Endothelial cell of umbilical vein (primary cell): ENCODE measurements around the gene PLD2. TPM values are rescaled to one million over a fixed set of nuclear protein-coding genes. Genes with fewer than 3 reads are reported as not detected.

Source experiments
- BruUV-seq: library from RNA; stranded (reverse); fragments of 400-500 nt; replicated peaks from 2 replicates; lab custom pipeline; 2021; lab: Mats Ljungman, UMichigan
- CTCF ChIA-PET: fragments of 300-600, 350-600 bp; sonication (Branson Sonifier 250); formaldehyde crosslinking; loops from one replicate; lab custom pipeline; 2021; ENCODE audit warnings: antibody characterized with exemption, inconsistent platforms; lab: Charles Lee
- POLR2A ChIA-PET: fragments of 300-600, 350-600 bp; sonication (Branson Sonifier 250); formaldehyde crosslinking; loops from one replicate; lab custom pipeline; 2021; ENCODE audit warnings: antibody characterized with exemption, inconsistent platforms; lab: Charles Lee
- DNase-seq: peaks from one replicate; pipeline ENCODE4 v3.0.0-alpha.2; 2011; ENCODE audit warnings: low read depth, low spot score
- FAIRE-seq: peaks from 2 replicates; lab custom pipeline; 2011; peaks lifted over from hg19 to GRCh38; lab: Jason Lieb, UNC
- H2AFZ ChIP-seq: 2 replicates; pipeline ENCODE4 v1.6.0; 2012; ENCODE audit warnings: low read depth, low read length, control low read depth, inconsistent platforms
- H3K27ac ChIP-seq: 2 replicates; pipeline ENCODE4 v1.5.1; 2011; ENCODE audit warnings: low read depth, mild to moderate bottlenecking, control low read depth, low read length, moderate library complexity; ENCODE audit not compliant: insufficient read depth
- H3K27me3 ChIP-seq, 2 experiments: 2 replicates each; pipeline versions ENCODE4 v1.6.0 to v1.6.1; 2011; ENCODE audit warnings: low read length in 2 of 2, mixed read lengths in 1 of 2; ENCODE audit not compliant: control insufficient read depth in 2 of 2, insufficient read depth in 2 of 2
- H3K36me3 ChIP-seq, 2 experiments: 2 replicates in 1 of 2; 3 replicates in 1 of 2; pipeline ENCODE4 v1.5.1; 2011; ENCODE audit warnings: low read length in 2 of 2, mild to moderate bottlenecking in 1 of 2, moderate library complexity in 1 of 2; ENCODE audit not compliant: control insufficient read depth in 2 of 2, insufficient read depth in 2 of 2; ENCODE audit errors: extremely low read depth in 1 of 2
- H3K4me1 ChIP-seq: 3 replicates; pipeline ENCODE4 v1.5.1; 2011; ENCODE audit warnings: mild to moderate bottlenecking, low read length; ENCODE audit not compliant: control insufficient read depth, insufficient read depth; ENCODE audit errors: extremely low read depth
- H3K4me2 ChIP-seq: 2 replicates; pipeline ENCODE4 v1.6.1; 2011; ENCODE audit warnings: low read length, control low read depth, mixed read lengths; ENCODE audit not compliant: insufficient read depth
- H3K4me3 ChIP-seq, 3 experiments: fragments of 200-600 bp in 1 of 3; sonication (generic), shearing (Covaris generic) in 1 of 3; replicated peaks in 1 of 3; 2 replicates each; pipeline ENCODE4 v1.5.1; 2011 to 2016; ENCODE audit warnings: control low read depth in 3 of 3, low read length in 3 of 3, mild to moderate bottlenecking in 2 of 3, inconsistent platforms in 1 of 3, low read depth in 1 of 3, moderate library complexity in 1 of 3; ENCODE audit not compliant: insufficient read depth in 1 of 3
- H3K79me2 ChIP-seq: 2 replicates; pipeline ENCODE4 v1.6.0; 2012; ENCODE audit warnings: low read length, inconsistent platforms; ENCODE audit not compliant: control insufficient read depth, insufficient read depth
- H3K9ac ChIP-seq: replicated peaks from 2 replicates; pipeline ENCODE3; 2011; ENCODE audit warnings: low read length, control low read depth; ENCODE audit not compliant: insufficient read depth; ENCODE audit errors: extremely low read depth
- H3K9me1 ChIP-seq: replicated peaks from 3 replicates; pipeline ENCODE4 v1.6.0; 2011; ENCODE audit warnings: mild to moderate bottlenecking, low read length; ENCODE audit not compliant: control insufficient read depth, insufficient read depth; ENCODE audit errors: extremely low read depth
- H3K9me3 ChIP-seq: replicated peaks from 2 replicates; pipeline ENCODE4 v1.5.1; 2012; ENCODE audit warnings: low read length, inconsistent platforms; ENCODE audit not compliant: control insufficient read depth, insufficient read depth
- H4K20me1 ChIP-seq: replicated peaks from 2 replicates; pipeline ENCODE3; 2011; ENCODE audit warnings: mild to moderate bottlenecking, low read length; ENCODE audit not compliant: control insufficient read depth, insufficient read depth; ENCODE audit errors: extremely low read depth
- CTCF ChIP-seq, 2 donors: IDR thresholded peaks; 1 replicate in 1 of 2; 2 replicates in 1 of 2; pipeline ENCODE4 v1.5.1; 2011; ENCODE audit warnings: low read length in 2 of 2, mild to moderate bottlenecking in 2 of 2, moderate library complexity in 2 of 2, control low read depth in 1 of 2, inconsistent platforms in 1 of 2, low read depth in 1 of 2; ENCODE audit not compliant: insufficient read depth in 1 of 2; ENCODE audit errors: extremely low read depth in 1 of 2
- EZH2 ChIP-seq: IDR thresholded peaks from 2 replicates; pipeline ENCODE4 v1.6.1; 2012; ENCODE audit warnings: borderline replicate concordance, low read depth, mild to moderate bottlenecking, moderate library complexity, low read length, inconsistent platforms; ENCODE audit not compliant: severe bottlenecking
- FOS ChIP-seq: IDR thresholded peaks from 2 replicates; pipeline ENCODE4 v1.6.1; 2011; ENCODE audit warnings: mild to moderate bottlenecking, low read length, moderate library complexity, borderline replicate concordance; ENCODE audit not compliant: insufficient read depth
- GATA2 ChIP-seq: IDR thresholded peaks from 2 replicates; pipeline ENCODE4 v1.7.0; 2011; ENCODE audit warnings: low read depth, mild to moderate bottlenecking, moderate library complexity, mixed read lengths, low read length; ENCODE audit not compliant: insufficient read length, insufficient read depth
- JUN ChIP-seq: IDR thresholded peaks from 2 replicates; pipeline ENCODE4 v1.6.1; 2011; ENCODE audit warnings: borderline replicate concordance, low read depth; ENCODE audit not compliant: insufficient read length, insufficient read depth
- MYC ChIP-seq: IDR thresholded peaks from one replicate; pipeline ENCODE4 v1.6.1; 2011; ENCODE audit warnings: mild to moderate bottlenecking, low read depth, low read length
- POLR2A ChIP-seq: IDR thresholded peaks from 2 replicates; pipeline ENCODE4 v1.6.1; 2012; ENCODE audit warnings: low read depth, mild to moderate bottlenecking, control low read depth, low read length
- POLR2AphosphoS5 ChIP-seq: IDR thresholded peaks from 2 replicates; pipeline ENCODE4 v1.6.1; 2012; ENCODE audit warnings: low read depth, mild to moderate bottlenecking, control low read depth, low read length, moderate library complexity; ENCODE audit not compliant: insufficient read depth
- dilution Hi-C: fragments of 300-500 bp; cut with MboI; formaldehyde crosslinking; loops from one replicate; pipeline ENCODE4 v1.15.0; 2019; ENCODE audit warnings: low sequenced_read_pairs; ENCODE audit not compliant: extremely low pct_ligation_motif_present
- intact Hi-C: fragments of 100-400 bp; cut with micrococcal nuclease; formaldehyde crosslinking; loops from one replicate; pipeline ENCODE4 v1.10.0; 2022
- polyA plus RNA-seq, 4 experiments: library from polyadenylated mRNA; depleted of rRNA in 3 of 4; stranded (reverse) in 3 of 4; unstranded in 1 of 4; fragments of >200 nt; gene quantifications; 2 replicates each; pipeline versions ENCODE4 v1.2.1 to v1.2.3, GENCODE V29; 2011 to 2012; ENCODE audit warnings: missing spikeins in 1 of 4
- total RNA-seq: library from RNA; stranded (reverse); gene quantifications from 2 replicates; pipeline ENCODE4 v1.2.3, GENCODE V29; 2021
- TF ChIP-seq, protein P1 (sequence below): IDR thresholded peaks from 2 replicates; pipeline ENCODE4 v1.6.1; 2011; ENCODE audit not compliant: insufficient read depth, insufficient read length

PLD2 gene
- total and polyA plus RNA-seq, 2 donors (not counting 3 experiments of a cell fraction or from before 2014, with no cell fraction given) = 52.3 to 54.7 TPM

DNA sequence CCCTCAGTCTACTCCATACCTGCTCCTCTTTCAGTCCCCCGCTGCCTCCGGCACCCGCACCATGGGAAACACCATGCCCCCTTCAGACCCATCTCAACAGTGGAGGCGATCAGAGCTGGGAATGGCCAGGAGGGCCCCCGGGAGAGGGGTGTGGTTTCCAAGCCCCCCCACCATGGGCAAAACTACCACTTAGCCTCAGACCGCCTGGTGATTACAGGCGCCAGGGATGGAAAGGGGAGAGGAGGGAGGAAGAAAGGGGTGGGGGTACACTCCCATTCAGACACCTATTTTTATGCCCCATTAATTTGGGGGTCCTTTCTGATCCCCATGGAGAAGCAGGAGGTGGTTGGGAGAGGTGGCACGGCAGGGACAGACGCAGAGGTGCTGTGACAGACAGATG lies 4.7 kb upstream of the PLD2 start, which contains the start of gene C17orf114:
Gene C17orf114 (minus strand): TSS at position 101 of the 400 bp plus-strand sequence.
- peaks cover 7% of the 10 kb centered on the region for H3K4me1 ChIP-seq
- ChIA-PET CTCF (no interaction called here), POLR2A (no interaction called here)
- H2AFZ ChIP-seq = no peak within 1 kb of the TSS
- dilution Hi-C loops (no loop called here), intact Hi-C loops (no loop called here)
- H3K79me2 ChIP-seq = peaks cover 2% of the 10 kb centered on the region
- BruUV-seq = no TSS peak
- H3K9ac ChIP-seq = no peak within 1 kb of the TSS
- DNase-seq (no peak), FAIRE-seq (no peak)
- H3K4me3 ChIP-seq = no peak within 1 kb of the TSS
- H3K9me1 ChIP-seq = no peaks in the 10 kb centered on the region
- H3K27me3 ChIP-seq = no peaks in the 10 kb centered on the region
- no peak within 1 kb of the TSS for H3K4me2 ChIP-seq
- H3K27ac ChIP-seq = no peak within 1 kb of the TSS
- H4K20me1 ChIP-seq = no peaks in the 10 kb centered on the region
- no peak for TF ChIP-seq JUN
- no peak for TF ChIP-seq POLR2AphosphoS5
- no peak for TF ChIP-seq GATA2
- no peak for TF ChIP-seq CTCF (IDR thresholded peaks at IDR 0.05; ENCODE audit: extremely low read depth in 1 of 2, insufficient read depth in 1 of 2, low read depth in 1 of 2, low read length in 2 of 2)
- TF ChIP-seq, protein P1, sequence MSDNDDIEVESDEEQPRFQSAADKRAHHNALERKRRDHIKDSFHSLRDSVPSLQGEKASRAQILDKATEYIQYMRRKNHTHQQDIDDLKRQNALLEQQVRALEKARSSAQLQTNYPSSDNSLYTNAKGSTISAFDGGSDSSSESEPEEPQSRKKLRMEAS = no peak
- TF ChIP-seq POLR2A = no peak
- TF ChIP-seq MYC = no peak
- TF ChIP-seq EZH2 = no peak
- TF ChIP-seq FOS = no peak
- no peaks in the 10 kb centered on the region for H3K9me3 ChIP-seq
- peaks cover 7 to 13% of the 10 kb centered on the region in 2 experiments for H3K36me3 ChIP-seq
